Tibial nerve (tissue), 3 donors: ENCODE data around the gene GRID1.

Source experiments
- POLR2A ChIP-seq, 2 donors: fragments of 450-650 bp; IDR thresholded peaks; one replicate each; pipeline ENCODE4 v1.6.1; 2017; ENCODE audit warnings: antibody characterized with exemption in 2 of 2, mild to moderate bottlenecking in 2 of 2, moderate library complexity in 2 of 2
- TF ChIP-seq, protein P1 (sequence below), 5 experiments: fragments of 200-600 bp in 3 of 5; fragments of 450-650 bp in 2 of 5; sonication (generic) in 3 of 5; IDR thresholded peaks; one replicate each; pipeline ENCODE4 v1.5.1; 2016 to 2019; ENCODE audit warnings: antibody characterized with exemption in 5 of 5, mild to moderate bottlenecking in 3 of 5, moderate library complexity in 2 of 5

DNA sequence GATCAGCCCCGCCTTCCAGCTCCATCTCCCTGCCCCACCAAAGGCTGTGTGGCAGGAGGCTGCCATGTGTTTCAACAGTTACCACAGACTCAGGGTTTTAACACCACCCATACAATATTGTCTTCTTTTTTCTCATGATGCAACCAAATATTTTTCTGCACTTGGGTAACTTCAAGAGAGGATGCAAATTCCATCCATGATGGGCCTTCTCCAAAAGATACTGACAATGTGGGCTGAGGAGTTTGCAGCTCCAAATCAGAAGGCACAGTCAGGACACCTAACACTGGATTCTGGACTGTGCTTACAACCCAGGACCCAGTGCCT lies 347.9 kb downstream of the GRID1 start:
- TF ChIP-seq, protein P1, sequence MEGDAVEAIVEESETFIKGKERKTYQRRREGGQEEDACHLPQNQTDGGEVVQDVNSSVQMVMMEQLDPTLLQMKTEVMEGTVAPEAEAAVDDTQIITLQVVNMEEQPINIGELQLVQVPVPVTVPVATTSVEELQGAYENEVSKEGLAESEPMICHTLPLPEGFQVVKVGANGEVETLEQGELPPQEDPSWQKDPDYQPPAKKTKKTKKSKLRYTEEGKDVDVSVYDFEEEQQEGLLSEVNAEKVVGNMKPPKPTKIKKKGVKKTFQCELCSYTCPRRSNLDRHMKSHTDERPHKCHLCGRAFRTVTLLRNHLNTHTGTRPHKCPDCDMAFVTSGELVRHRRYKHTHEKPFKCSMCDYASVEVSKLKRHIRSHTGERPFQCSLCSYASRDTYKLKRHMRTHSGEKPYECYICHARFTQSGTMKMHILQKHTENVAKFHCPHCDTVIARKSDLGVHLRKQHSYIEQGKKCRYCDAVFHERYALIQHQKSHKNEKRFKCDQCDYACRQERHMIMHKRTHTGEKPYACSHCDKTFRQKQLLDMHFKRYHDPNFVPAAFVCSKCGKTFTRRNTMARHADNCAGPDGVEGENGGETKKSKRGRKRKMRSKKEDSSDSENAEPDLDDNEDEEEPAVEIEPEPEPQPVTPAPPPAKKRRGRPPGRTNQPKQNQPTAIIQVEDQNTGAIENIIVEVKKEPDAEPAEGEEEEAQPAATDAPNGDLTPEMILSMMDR (IDR thresholded peaks at IDR 0.05), result no peak
- no peak for TF ChIP-seq POLR2A (IDR thresholded peaks at IDR 0.05)
